Osteocyte (in vitro differentiated cells): Measurements from ENCODE around the gene IMMP2L. TPM values are rescaled to one million over a fixed set of nuclear protein-coding genes. Genes with fewer than 3 reads are reported as not detected.

Experiments used
- DNase-seq: peaks from one replicate; pipeline ENCODE4 v3.0.0; 2021; ENCODE audit warnings: mixed read lengths; ENCODE audit not compliant: unreplicated experiment; ENCODE audit errors: extremely low spot score
- H3K27ac Mint-ChIP-seq: one replicate; pipeline ENCODE4 v1.8.0; 2021; ENCODE audit warnings: mild to moderate bottlenecking, mixed read lengths; ENCODE audit not compliant: unreplicated experiment
- H3K27me3 Mint-ChIP-seq: one replicate; pipeline ENCODE4 v1.8.0; 2021; ENCODE audit warnings: mixed read lengths; ENCODE audit not compliant: unreplicated experiment
- H3K36me3 Mint-ChIP-seq: one replicate; pipeline ENCODE4 v1.8.0; 2021; ENCODE audit warnings: mixed read lengths; ENCODE audit not compliant: unreplicated experiment
- H3K4me1 Mint-ChIP-seq: one replicate; pipeline ENCODE4 v1.8.0; 2021; ENCODE audit warnings: mixed read lengths; ENCODE audit not compliant: unreplicated experiment
- H3K4me3 Mint-ChIP-seq: one replicate; pipeline ENCODE4 v1.8.0; 2021; ENCODE audit warnings: mild to moderate bottlenecking, moderate library complexity, mixed read lengths; ENCODE audit not compliant: unreplicated experiment
- H3K9me3 Mint-ChIP-seq: one replicate; pipeline ENCODE4 v1.8.0; 2021; ENCODE audit warnings: mixed read lengths; ENCODE audit not compliant: unreplicated experiment
- total RNA-seq: library from RNA; stranded (reverse); gene quantifications from 2 replicates; pipeline ENCODE4 v1.2.1, GENCODE V29; 2021
- TF ChIP-seq, protein P1 (sequence below): fragments of 200-600 bp; sonication (generic); IDR thresholded peaks from 2 replicates; pipeline ENCODE4 v1.5.0; 2021; ENCODE audit warnings: antibody characterized with exemption, mild to moderate bottlenecking, moderate library complexity

IMMP2L gene
- total RNA-seq, 1 donor from 2014 or later: 15.6 TPM

DNA sequence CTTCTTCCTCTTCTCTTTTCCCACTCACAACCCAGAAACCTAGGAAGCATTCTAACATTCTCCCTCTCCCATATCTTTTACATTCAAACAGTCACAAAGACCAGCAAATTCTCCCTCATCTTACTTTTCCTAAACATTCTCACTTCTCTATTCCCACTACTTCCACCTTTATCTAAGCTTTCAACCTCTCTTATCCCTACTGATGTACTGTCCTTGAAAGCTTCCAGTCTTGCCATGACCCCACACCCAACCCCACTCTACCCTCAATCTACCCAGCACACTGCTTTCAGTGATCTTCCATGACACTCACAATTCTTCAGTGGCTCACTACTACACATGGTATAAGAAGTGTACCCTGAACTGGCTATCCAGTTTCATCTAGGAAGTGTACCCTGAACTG lies 5.3 kb downstream of the IMMP2L start:
- Mint-ChIP-seq H3K4me1 (peaks cover 36% of the 10 kb centered on the region), H3K9me3 (peaks cover 7% of the 10 kb centered on the region), H3K36me3 (peaks cover 31% of the 10 kb centered on the region), H3K27ac (no peak overlapping the region), H3K4me3 (no peak overlapping the region), H3K27me3 (no peaks in the 10 kb centered on the region)
- no peak for DNase-seq
- TF ChIP-seq, protein P1, sequence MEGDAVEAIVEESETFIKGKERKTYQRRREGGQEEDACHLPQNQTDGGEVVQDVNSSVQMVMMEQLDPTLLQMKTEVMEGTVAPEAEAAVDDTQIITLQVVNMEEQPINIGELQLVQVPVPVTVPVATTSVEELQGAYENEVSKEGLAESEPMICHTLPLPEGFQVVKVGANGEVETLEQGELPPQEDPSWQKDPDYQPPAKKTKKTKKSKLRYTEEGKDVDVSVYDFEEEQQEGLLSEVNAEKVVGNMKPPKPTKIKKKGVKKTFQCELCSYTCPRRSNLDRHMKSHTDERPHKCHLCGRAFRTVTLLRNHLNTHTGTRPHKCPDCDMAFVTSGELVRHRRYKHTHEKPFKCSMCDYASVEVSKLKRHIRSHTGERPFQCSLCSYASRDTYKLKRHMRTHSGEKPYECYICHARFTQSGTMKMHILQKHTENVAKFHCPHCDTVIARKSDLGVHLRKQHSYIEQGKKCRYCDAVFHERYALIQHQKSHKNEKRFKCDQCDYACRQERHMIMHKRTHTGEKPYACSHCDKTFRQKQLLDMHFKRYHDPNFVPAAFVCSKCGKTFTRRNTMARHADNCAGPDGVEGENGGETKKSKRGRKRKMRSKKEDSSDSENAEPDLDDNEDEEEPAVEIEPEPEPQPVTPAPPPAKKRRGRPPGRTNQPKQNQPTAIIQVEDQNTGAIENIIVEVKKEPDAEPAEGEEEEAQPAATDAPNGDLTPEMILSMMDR: no peak

GRCh38 chr7:111554086-111554485 lies 8.2 kb downstream of the IMMP2L start:
- Mint-ChIP-seq H3K27ac (no peak overlapping the region), H3K9me3 (peaks cover 7% of the 10 kb centered on the region), H3K4me1 (peaks cover 10% of the 10 kb centered on the region), H3K4me3 (no peak overlapping the region), H3K36me3 (peaks cover 41% of the 10 kb centered on the region), H3K27me3 (no peaks in the 10 kb centered on the region)
- TF ChIP-seq, protein P1: no peak
- no peak for DNase-seq

DNA sequence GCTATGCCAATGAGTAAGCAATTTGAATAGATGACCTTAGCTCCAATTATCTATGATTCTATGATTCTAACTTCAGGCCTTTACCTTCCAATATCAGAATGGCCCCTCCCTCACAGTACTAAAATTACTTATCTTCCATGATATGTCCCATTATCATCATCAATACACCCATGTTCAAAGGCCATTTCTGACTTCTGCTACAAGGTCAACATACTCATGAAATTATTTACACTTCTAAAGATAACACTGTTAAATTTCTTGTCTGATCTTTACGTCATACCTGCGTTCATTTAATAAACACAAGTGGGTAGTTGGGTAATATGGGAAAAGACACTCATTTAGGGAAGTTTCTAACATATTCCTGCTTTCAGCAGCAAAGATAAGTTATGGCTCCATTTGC lies 21.2 kb downstream of the IMMP2L start:
- Mint-ChIP-seq H3K27me3 (no peaks in the 10 kb centered on the region), H3K4me1 (no peaks in the 10 kb centered on the region)

DNA sequence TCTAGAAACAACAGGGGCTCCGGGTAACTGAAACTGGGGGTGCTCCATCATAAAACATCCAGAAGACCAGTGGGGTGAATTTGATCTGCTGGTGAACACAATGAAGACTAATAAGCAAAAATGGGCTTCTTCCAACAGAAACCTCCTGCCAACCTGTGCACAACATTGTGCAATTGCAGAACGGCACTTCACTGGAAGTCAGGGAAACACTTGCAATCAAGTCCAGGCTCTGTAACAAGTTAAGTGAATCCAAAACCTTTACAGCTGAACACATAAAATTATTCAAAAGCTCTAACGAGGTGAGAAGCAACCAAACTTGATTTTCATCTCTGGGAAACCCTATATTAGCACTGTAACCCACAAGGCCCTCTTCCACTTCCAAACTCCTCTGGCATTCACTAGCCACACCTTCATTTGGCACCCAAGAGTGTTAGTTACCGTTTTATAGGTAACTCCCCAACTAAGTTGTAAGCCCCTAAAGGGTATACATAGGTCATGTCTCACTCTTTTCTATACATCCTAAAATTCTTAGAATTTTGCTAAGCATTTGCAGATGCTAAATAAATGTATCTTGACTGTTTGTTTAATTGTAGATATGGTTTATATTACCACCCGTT lies 22.0 kb downstream of the IMMP2L start:
- no peak overlapping the region for H3K4me3 Mint-ChIP-seq
- no peak overlapping the region for H3K27ac Mint-ChIP-seq
- no peak for DNase-seq
- TF ChIP-seq, protein P1: no peak
- H3K9me3 Mint-ChIP-seq: no peaks in the 10 kb centered on the region
- H3K36me3 Mint-ChIP-seq: peaks cover 3% of the 10 kb centered on the region
- no peaks in the 10 kb centered on the region for H3K4me1 Mint-ChIP-seq
- no peaks in the 10 kb centered on the region for H3K27me3 Mint-ChIP-seq

More for the DNA sequence above, 21.2 kb downstream of the IMMP2L start:
- DNase-seq: no peak
- Mint-ChIP-seq H3K9me3 (no peaks in the 10 kb centered on the region), H3K36me3 (peaks cover 3% of the 10 kb centered on the region), H3K27ac (no peak overlapping the region), H3K4me3 (no peak overlapping the region)
- TF ChIP-seq, protein P1: no peak

DNA sequence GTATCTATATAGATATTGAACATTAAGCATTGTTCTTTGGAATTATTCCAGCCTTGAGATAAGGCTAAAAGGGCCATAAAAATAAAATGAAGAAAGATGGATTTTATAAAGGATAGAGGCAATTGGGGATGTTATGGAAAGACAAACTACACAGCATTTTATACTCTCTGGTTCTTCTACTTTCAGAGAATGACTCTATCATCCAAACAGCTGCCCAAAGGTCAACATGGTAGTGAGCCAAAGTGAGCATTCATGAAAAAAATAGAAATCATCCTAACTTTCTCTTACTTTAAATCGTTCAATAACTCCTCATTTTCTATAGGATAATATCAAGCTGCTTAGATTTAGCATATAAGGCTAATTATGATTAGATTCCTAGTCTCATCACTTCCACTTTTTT lies 25.2 kb downstream of the IMMP2L start:
- Mint-ChIP-seq H3K27ac (no peak overlapping the region), H3K9me3 (no peaks in the 10 kb centered on the region), H3K4me3 (no peak overlapping the region), H3K4me1 (peaks cover 5% of the 10 kb centered on the region), H3K27me3 (no peaks in the 10 kb centered on the region), H3K36me3 (peaks cover 3% of the 10 kb centered on the region)
- TF ChIP-seq, protein P1: no peak
- DNase-seq: no peak
